SH-SY5Y (cell line): ENCODE results near the gene PDZD2.

ENCODE experiments used
- GATA2 ChIP-seq: IDR thresholded peaks from 2 replicates; pipeline ENCODE4 v1.6.1; 2011; ENCODE audit warnings: mild to moderate bottlenecking, low read depth, low read length
- GATA3 ChIP-seq: IDR thresholded peaks from 2 replicates; pipeline ENCODE4 v1.6.1; 2011; ENCODE audit warnings: low read depth, mild to moderate bottlenecking, low read length, moderate library complexity

GRCh38 chr5:31656806-31657205 is 17.9 kb downstream of the PDZD2 start:
- TF ChIP-seq GATA2 (no peak), GATA3 (no peak)
